T-helper 2 cell treated with Interferon-gamma antibody and Interleukin-4, amounts not matched to agents 5 μg/mL and 100 μg/mL, for 36 hours (primary cell): Measurements from ENCODE around the gene EFTUD2.

Experiments
- DNase-seq: peaks from one replicate; pipeline ENCODE4 v3.0.0; 2021; ENCODE audit warnings: low spot score
- H3K27ac Mint-ChIP-seq: one replicate; pipeline ENCODE4 v1.8.0; 2021; ENCODE audit warnings: mild to moderate bottlenecking, mixed read lengths
- H3K27me3 Mint-ChIP-seq: one replicate; pipeline ENCODE4 v1.8.0; 2021; ENCODE audit warnings: low read depth, mixed read lengths
- H3K36me3 Mint-ChIP-seq: one replicate; pipeline ENCODE4 v1.8.0; 2021; ENCODE audit warnings: low read depth, mixed read lengths
- H3K4me1 Mint-ChIP-seq: one replicate; pipeline ENCODE4 v1.8.0; 2021; ENCODE audit warnings: low read depth, mixed read lengths
- H3K4me3 Mint-ChIP-seq: one replicate; pipeline ENCODE4 v1.8.0; 2022; ENCODE audit warnings: mild to moderate bottlenecking, moderate library complexity, mixed read lengths
- H3K9me3 Mint-ChIP-seq: one replicate; pipeline ENCODE4 v1.8.0; 2021; ENCODE audit warnings: mixed read lengths

Gene EFTUD2

DNA sequence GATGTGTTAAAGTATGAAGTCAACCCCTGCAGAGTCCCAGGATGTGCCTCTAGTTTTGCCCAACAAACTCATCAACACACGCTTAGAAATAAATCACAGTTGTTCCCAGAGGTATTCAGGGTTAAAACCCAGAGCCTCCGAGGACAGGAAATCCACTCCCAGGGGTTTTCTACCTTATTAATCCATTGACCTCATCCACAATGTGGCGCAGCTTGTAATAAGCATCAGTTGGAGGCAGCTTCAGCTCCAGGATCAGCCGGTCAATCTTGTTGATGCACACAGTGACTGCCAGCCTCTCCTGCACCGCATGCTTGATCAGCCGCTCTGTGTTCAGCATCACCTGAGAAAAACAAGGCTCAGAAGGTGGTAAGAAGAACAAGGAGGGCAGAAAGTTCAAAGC is 23.5 kb downstream of the EFTUD2 start:
- H3K9me3 Mint-ChIP-seq: no peaks in the 10 kb centered on the region
- no peak overlapping the region for H3K27ac Mint-ChIP-seq
- peaks cover 53% of the 10 kb centered on the region for H3K36me3 Mint-ChIP-seq
- H3K4me3 Mint-ChIP-seq: no peak overlapping the region
- no peaks in the 10 kb centered on the region for H3K4me1 Mint-ChIP-seq
- no peaks in the 10 kb centered on the region for H3K27me3 Mint-ChIP-seq
- no peak for DNase-seq

DNA sequence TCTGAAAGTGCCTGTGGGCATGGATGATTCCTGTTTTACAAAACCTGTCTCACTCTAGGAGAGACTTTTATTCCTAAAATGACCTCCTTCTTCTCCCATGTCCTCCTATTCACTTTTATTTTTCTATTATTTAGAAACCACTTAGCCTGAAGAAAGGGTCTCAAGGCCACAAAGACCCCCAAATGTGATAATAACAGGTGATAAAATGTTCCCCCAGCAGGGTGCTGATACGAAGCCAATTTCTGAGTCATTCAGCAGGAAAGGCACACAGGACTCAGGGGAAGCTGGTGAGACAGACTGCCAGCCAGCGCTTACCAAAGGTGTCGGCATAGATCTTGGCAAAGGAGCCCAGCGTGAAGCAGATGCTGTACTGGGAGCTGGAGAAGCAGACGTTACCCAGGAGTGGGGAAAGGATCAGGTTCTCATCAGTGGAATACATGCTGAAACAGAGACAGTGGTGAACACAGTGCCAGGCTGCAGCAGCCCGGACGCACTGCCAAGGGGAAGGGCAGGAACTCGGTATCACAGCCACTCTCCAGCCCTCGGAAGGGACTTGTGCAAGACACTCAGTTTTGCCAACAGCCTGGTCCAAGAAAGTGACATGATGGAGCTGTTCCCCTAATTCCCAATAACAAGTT is 27.0 kb downstream of the EFTUD2 start:
- H3K4me1 Mint-ChIP-seq: no peaks in the 10 kb centered on the region
- H3K4me3 Mint-ChIP-seq: no peak overlapping the region
- H3K27me3 Mint-ChIP-seq: no peaks in the 10 kb centered on the region
- no peaks in the 10 kb centered on the region for H3K9me3 Mint-ChIP-seq
- peaks cover 40% of the 10 kb centered on the region for H3K36me3 Mint-ChIP-seq
- no peak for DNase-seq
- no peak overlapping the region for H3K27ac Mint-ChIP-seq

DNA sequence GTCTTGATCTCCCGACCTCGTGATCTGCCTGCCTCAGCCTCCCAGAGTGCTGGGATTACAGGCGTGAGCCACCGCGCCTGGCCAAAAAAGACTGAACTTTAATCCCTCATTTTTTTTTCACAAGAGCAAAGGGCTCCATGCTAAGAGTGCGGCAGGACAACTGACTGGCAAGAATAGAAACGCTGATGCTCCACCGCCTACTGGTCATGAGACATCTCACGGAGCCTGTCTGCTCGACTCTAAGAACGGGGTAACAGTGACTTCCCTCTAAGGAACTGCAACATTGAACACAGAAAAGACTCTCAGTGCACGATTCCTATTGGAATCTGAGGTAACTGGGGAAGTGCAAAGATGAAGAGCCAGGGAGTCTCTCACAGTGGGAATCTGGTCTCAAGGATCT is 27.7 kb downstream of the EFTUD2 start:
- no peaks in the 10 kb centered on the region for H3K4me1 Mint-ChIP-seq
- DNase-seq: no peak
- peaks cover 37% of the 10 kb centered on the region for H3K36me3 Mint-ChIP-seq
- no peaks in the 10 kb centered on the region for H3K9me3 Mint-ChIP-seq
- H3K27me3 Mint-ChIP-seq: no peaks in the 10 kb centered on the region
- no peak overlapping the region for H3K4me3 Mint-ChIP-seq
- no peak overlapping the region for H3K27ac Mint-ChIP-seq

DNA sequence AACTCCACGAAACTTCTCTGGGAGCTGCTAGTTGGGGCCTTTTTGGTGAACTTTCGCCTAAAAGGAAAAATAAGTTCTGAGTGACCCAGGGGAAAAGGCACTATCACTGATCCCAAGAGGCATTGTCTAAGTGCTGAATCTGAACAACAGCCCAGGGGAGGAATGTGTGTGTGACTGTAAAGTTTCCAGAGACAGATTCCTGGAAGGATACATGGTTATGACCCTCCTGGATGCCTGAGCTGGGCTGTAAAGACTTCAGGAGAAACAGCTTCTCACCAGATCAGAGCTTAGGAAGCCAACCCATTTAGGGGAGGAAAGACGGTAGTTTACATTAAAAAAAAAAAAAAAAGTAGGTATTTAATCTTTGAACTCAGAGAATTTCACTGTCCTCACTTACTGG is 31.4 kb downstream of the EFTUD2 start:
- no peaks in the 10 kb centered on the region for H3K4me1 Mint-ChIP-seq
- no peak overlapping the region for H3K4me3 Mint-ChIP-seq
- H3K36me3 Mint-ChIP-seq: peaks cover 51% of the 10 kb centered on the region

DNA sequence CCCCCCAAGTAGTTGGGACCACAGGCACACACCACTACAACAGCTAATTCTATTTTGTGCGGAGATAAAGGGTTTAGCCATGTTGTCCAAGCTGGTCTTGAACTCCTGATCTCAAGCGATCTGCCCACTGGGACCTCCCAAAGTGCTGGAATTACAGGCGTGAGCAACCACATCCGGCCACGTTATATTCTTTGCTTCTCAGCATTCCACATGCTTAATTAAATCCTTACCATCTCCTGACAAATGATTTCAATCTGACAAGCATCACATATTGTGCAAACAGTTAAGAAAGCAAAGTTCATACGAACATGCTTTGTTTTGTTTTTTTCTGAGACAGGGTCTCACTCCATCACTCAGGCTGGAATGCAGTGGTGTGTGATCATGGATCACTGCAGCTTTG is 33.3 kb downstream of the EFTUD2 start:
- Mint-ChIP-seq H3K27me3 (no peaks in the 10 kb centered on the region), H3K4me1 (no peaks in the 10 kb centered on the region), H3K9me3 (no peaks in the 10 kb centered on the region), H3K27ac (no peak overlapping the region), H3K4me3 (no peak overlapping the region), H3K36me3 (peaks cover 47% of the 10 kb centered on the region)
- DNase-seq: no peak

More for the DNA sequence above, 31.4 kb downstream of the EFTUD2 start:
- no peaks in the 10 kb centered on the region for H3K27me3 Mint-ChIP-seq
- no peak overlapping the region for H3K27ac Mint-ChIP-seq
- H3K9me3 Mint-ChIP-seq: no peaks in the 10 kb centered on the region
- no peak for DNase-seq

DNA sequence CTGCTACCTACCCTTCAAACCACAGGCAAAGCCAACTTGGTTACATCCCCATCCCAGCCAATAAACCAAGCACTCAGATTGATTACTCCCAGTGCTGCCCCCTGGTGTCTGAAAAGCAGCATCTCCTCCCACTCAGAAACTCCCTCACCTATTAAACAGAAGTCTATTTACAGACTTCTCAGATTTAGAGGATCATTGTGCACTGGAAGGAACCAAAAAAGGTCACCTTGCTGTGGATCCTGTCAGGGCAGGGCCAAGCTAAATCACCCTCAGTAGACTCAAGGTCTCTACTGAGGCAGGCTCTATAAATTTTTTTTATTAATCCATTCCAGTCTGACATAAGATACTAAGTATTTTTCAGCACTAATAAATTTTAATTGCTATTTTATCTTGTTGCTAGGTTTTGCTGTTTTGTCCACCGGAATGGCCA is 34.0 kb downstream of the EFTUD2 start:
- no peaks in the 10 kb centered on the region for H3K27me3 Mint-ChIP-seq
- no peak overlapping the region for H3K4me3 Mint-ChIP-seq
- DNase-seq: peak; percentile 50
- H3K4me1 Mint-ChIP-seq: no peaks in the 10 kb centered on the region
- no peaks in the 10 kb centered on the region for H3K9me3 Mint-ChIP-seq
- peaks cover 51% of the 10 kb centered on the region for H3K36me3 Mint-ChIP-seq
- H3K27ac Mint-ChIP-seq: no peak overlapping the region

DNA sequence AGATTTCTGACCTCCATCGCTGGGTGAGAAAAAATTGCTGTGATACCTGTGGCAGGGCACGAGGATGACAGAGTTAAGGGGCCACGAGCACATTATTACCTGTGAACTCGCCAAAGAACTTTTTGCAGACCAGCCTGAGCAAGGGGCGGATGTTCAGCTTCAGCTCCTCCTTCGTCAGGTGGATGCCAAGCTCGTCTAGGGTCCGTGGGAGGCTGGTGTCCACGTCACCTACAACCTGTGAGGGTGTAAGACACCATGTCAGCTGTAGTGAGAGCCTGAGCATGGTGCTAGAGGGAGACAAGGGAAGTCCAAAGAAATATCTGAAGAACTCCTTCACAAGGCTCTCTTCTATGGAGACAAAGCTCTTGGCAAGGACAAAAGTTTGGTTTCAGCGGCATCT is 34.4 kb downstream of the EFTUD2 start:
- Mint-ChIP-seq H3K27ac (no peak overlapping the region), H3K4me1 (no peaks in the 10 kb centered on the region), H3K9me3 (no peaks in the 10 kb centered on the region), H3K4me3 (no peak overlapping the region), H3K27me3 (no peaks in the 10 kb centered on the region), H3K36me3 (peaks cover 51% of the 10 kb centered on the region)
- DNase-seq: no peak

DNA sequence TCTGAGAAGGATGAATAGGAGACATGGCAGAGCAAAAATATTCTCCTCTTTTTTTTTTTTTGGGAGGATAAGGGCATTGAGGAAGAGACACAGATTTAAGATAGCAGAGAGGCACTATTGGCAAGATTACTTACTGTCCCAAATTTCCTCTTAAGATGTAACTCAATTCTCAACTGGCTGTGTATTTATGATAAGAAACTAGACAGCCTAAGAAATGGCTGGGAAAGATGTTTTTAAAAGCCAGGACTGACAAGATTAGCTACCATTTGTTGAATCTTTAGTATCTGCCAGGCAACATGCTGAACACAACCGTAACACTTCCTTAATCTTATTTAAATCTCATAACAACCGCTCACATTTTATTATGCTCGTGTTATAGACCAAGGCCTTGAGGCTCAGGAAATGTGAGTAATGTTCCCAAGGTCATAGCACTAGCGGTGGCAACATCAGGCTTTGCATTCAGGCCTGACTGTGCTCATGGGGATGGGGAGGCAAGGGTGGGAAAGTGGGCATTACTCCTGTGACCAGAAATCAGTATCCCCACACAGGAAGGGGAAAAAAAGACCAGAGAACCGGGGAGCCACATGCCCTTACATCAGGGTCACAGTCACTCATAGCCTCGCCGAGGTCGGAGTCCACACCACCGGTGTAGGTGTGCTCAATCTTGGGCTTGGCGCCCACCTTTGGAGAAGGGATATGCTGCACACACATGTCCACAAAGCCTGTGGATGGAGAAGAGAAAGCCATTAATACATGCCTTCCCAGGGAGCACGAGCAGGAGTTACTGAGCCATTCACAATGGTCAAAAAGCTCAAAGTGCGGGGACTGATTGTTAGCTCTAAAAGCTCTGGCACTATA is 36.0 kb downstream of the EFTUD2 start:
- H3K9me3 Mint-ChIP-seq: no peaks in the 10 kb centered on the region
- no peak overlapping the region for H3K4me3 Mint-ChIP-seq
- no peak for DNase-seq
- H3K27ac Mint-ChIP-seq: no peak overlapping the region
- no peaks in the 10 kb centered on the region for H3K27me3 Mint-ChIP-seq
- no peaks in the 10 kb centered on the region for H3K4me1 Mint-ChIP-seq
- H3K36me3 Mint-ChIP-seq: peaks cover 55% of the 10 kb centered on the region

DNA sequence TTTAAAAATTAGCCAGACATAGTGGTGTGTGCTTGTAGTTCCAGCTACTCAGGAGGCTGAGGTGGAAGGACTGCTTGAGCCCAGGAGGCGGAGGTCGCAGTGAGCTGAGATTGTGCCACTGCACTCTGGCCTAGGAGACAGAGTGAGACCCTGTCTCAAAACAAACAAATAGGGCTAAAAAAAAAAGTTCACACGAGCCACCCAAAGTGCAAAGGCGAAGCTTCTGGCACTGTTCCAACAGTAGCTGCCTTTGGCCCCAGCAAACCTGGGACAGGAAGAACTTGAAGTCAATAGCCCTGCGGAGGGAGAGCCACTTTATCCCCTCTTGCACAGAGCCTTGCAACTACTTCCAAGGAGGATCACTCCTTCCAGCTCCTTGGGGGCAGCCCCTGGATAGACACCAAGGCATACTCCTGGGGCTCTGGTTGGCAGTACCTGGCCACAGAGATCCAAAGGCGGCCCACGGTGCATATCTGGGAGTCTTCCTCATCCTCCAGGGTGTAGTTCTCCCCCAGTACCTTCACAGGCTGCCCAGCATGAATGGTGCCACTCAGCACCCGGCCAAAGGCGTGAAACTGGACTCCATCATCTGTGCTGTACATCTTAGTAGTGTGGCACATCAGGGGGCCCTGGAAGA is 36.8 kb downstream of the EFTUD2 start:
- H3K27me3 Mint-ChIP-seq: no peaks in the 10 kb centered on the region
- H3K27ac Mint-ChIP-seq: no peak overlapping the region
- peaks cover 56% of the 10 kb centered on the region for H3K36me3 Mint-ChIP-seq
- no peaks in the 10 kb centered on the region for H3K4me1 Mint-ChIP-seq
- H3K9me3 Mint-ChIP-seq: no peaks in the 10 kb centered on the region
- no peak overlapping the region for H3K4me3 Mint-ChIP-seq
- DNase-seq: no peak

DNA sequence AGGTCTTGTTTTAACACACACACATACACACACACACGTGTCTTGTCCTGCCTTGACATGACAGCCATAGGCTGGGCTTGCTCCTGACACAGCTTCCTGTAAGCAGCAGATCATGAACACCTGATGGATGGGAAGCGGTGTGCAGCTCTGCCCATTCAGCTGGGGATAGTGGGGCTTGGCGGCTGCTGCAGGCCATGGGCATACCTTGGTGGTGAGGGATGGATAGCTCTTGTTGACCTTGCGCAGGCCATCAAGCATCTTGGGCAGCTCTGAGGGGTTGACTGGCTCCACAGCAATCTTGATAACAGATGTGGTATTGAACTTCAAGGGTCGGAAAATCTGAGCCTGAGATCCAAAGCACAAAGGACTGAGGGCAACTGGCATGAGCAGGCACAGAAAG is 39.5 kb downstream of the EFTUD2 start:
- Mint-ChIP-seq H3K36me3 (peaks cover 56% of the 10 kb centered on the region), H3K9me3 (no peaks in the 10 kb centered on the region), H3K27me3 (no peaks in the 10 kb centered on the region), H3K4me1 (no peaks in the 10 kb centered on the region), H3K4me3 (no peak overlapping the region), H3K27ac (no peak overlapping the region)
- no peak for DNase-seq

DNA sequence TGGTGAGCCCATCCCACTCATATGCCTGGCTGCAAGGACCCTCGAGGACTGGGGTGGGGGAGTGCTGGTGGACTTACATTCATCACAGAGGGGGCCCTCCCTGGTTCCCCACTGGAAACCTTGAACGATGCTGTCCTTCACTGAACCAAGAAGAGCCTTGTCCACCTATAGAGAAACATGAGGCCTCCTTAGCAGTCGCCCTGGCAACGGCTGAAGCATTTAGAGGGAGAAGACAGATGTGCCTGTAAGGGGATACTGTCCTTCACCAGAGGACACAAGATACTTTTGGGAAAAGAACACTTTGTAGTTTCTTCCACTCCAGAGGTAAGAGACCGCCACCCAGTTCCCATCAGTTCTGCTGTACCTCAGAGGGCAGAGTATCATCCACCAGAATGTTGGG is 45.1 kb downstream of the EFTUD2 start:
- Mint-ChIP-seq H3K27ac (no peak overlapping the region), H3K27me3 (no peaks in the 10 kb centered on the region), H3K36me3 (peaks cover 55% of the 10 kb centered on the region), H3K4me3 (no peak overlapping the region), H3K4me1 (no peaks in the 10 kb centered on the region), H3K9me3 (no peaks in the 10 kb centered on the region)
- DNase-seq: no peak

DNA sequence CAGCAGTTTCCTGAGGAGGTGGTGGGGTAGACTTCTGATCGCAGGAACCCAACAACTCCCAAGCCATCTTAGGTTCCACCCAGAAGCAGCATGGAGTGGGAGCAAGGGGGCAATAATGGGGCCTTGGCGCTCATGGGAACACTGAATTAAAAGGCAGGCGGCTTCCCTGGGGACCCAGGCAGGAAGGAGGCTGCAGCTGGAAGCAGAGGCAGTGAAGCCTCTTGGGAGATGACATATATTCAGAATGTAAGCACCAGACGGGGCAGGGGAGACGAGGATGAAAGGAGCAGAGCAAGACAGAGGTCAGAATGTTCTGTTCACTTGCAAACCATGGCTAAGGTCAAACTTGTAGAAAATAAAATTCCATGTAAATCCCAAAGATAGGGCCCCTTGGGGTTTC is 48.6 kb downstream of the EFTUD2 start:
- no peaks in the 10 kb centered on the region for H3K4me1 Mint-ChIP-seq
- no peaks in the 10 kb centered on the region for H3K27me3 Mint-ChIP-seq
- no peak for DNase-seq
- H3K4me3 Mint-ChIP-seq: no peak overlapping the region
- H3K27ac Mint-ChIP-seq: no peak overlapping the region
- H3K9me3 Mint-ChIP-seq: no peaks in the 10 kb centered on the region
- H3K36me3 Mint-ChIP-seq: peaks cover 39% of the 10 kb centered on the region

DNA sequence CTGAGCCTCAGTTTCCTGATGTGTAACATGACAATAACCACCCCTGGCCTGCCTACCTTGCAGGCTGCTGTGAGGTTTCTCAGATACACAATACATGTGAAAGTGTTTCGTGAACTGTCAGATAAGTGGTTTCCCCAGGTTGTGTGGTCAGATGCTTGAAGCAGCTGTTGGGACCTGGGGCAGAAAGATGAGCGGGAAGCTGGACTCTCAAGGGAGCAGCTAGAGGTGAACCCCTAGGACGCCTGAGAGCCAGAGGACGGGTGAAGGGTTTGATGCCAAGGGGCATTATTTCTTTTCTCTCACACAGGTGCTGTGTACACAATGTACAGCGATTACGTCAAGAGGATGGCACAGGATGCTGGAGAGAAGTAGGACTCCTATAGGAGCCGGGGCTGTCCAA is 49.2 kb downstream of the EFTUD2 start:
- H3K36me3 Mint-ChIP-seq: peaks cover 39% of the 10 kb centered on the region
- no peaks in the 10 kb centered on the region for H3K4me1 Mint-ChIP-seq
- H3K4me3 Mint-ChIP-seq: no peak overlapping the region
- DNase-seq: no peak
- H3K27ac Mint-ChIP-seq: no peak overlapping the region
- no peaks in the 10 kb centered on the region for H3K9me3 Mint-ChIP-seq
- H3K27me3 Mint-ChIP-seq: no peaks in the 10 kb centered on the region

DNA sequence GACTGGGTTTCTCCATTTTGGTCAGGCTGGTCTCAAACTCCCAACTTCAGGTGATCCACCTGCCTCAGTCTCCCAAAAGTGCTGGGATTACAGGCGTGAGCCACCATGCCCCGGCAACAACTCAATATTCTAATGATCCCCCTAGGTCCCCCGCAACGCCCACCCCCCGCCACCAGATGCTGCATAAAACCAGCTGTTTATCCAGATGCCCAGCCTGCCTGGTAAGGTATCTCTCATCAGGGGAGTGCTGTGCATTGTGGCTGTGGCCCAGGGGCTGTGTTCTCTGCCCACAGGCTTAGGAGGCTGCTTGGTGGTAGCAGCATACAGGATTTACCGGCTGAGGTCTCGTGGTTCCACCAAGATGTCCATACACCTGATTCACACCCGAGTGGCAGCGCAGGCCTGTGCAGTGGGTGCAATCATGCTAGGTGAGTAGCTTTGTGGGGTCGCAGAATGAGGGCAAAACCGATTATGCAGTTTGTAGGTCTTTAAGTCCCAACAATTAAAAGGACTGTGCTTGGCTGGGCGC is 50.2 kb downstream of the EFTUD2 start:
- Mint-ChIP-seq H3K4me3 (no peak overlapping the region), H3K27me3 (no peaks in the 10 kb centered on the region), H3K27ac (no peak overlapping the region), H3K9me3 (no peaks in the 10 kb centered on the region), H3K36me3 (peaks cover 31% of the 10 kb centered on the region), H3K4me1 (no peaks in the 10 kb centered on the region)
- DNase-seq: no peak
